ENCODE data around the gene PRMT5. TPM values are rescaled to one million over a fixed set of nuclear protein-coding genes. Genes with fewer than 3 reads are reported as not detected.
"Not testable (repeated sequence)": the region's sequence is repeated elsewhere in the genome, so short reads cannot be mapped to it uniquely, and the experiment has no call there.

The PRMT5 gene
- total RNA-seq, 1 donor from 2014 or later: 59.0 TPM

GRCh38 chr14:22962061-22962676 lies 33.0 kb upstream of the PRMT5 start:
- peaks cover 3% of the 10 kb centered on the region for H3K4me1 ChIP-seq
- no peaks in the 10 kb centered on the region for H3K27me3 ChIP-seq (ENCODE audit: low read depth)

GRCh38 chr14:22955702-22956569 lies 26.8 kb upstream of the PRMT5 start:
- Histone ChIP-seq H3K9me3 (replicated peaks) (no peaks in the 10 kb centered on the region), H3K4me3 (peak overlapping the region; percentile 83), H3K27ac (replicated peaks) (peak overlapping the region; percentile 97), H3K27me3 (ENCODE audit: low read depth) (no peaks in the 10 kb centered on the region), H3K4me1 (peaks cover 23% of the 10 kb centered on the region), H3K36me3 (peaks cover 39% of the 10 kb centered on the region)
- intact Hi-C loops (cut with micrococcal nuclease): no loop called here
- TF ChIP-seq, protein P1, sequence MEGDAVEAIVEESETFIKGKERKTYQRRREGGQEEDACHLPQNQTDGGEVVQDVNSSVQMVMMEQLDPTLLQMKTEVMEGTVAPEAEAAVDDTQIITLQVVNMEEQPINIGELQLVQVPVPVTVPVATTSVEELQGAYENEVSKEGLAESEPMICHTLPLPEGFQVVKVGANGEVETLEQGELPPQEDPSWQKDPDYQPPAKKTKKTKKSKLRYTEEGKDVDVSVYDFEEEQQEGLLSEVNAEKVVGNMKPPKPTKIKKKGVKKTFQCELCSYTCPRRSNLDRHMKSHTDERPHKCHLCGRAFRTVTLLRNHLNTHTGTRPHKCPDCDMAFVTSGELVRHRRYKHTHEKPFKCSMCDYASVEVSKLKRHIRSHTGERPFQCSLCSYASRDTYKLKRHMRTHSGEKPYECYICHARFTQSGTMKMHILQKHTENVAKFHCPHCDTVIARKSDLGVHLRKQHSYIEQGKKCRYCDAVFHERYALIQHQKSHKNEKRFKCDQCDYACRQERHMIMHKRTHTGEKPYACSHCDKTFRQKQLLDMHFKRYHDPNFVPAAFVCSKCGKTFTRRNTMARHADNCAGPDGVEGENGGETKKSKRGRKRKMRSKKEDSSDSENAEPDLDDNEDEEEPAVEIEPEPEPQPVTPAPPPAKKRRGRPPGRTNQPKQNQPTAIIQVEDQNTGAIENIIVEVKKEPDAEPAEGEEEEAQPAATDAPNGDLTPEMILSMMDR (IDR thresholded peaks at IDR 0.05; ENCODE audit: borderline replicate concordance): no peak
- no peak for DNase-seq

More at GRCh38 chr14:22962061-22962676, 33.0 kb upstream of the PRMT5 start:
- DNase-seq: no peak
- H3K36me3 ChIP-seq: no peaks in the 10 kb centered on the region
- intact Hi-C loops (cut with micrococcal nuclease): no loop called here
- no peaks in the 10 kb centered on the region for H3K9me3 ChIP-seq (replicated peaks)
- H3K27ac ChIP-seq (replicated peaks): no peak overlapping the region
- no peak overlapping the region for H3K4me3 ChIP-seq
- TF ChIP-seq, protein P1 (IDR thresholded peaks at IDR 0.05; ENCODE audit: borderline replicate concordance): no peak

DNA sequence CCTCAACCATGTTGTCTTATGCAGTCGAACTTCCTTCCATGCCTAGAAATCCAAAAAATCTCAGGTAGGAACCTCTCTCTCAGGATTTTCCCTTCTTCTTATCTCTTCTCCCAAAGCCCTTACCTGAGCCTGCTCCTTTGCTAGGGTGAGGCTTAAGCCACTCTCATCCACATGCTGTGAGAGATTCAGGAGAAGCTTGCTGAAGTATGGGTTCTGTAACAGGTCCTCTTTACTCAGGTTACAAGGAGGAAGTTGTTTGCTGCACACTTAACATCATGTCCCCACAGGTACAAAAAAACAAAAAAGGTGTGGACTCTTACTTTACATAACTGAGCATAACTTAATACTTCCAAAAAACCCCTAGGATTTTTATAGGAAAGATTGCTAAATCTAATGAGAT lies 23.2 kb upstream of the PRMT5 start:
- no peak overlapping the region for H3K4me3 ChIP-seq
- no peaks in the 10 kb centered on the region for H3K27me3 ChIP-seq (ENCODE audit: low read depth)
- no peak overlapping the region for H3K27ac ChIP-seq (replicated peaks)
- H3K4me1 ChIP-seq: peaks cover 22% of the 10 kb centered on the region
- H3K9me3 ChIP-seq (replicated peaks): no peaks in the 10 kb centered on the region
- TF ChIP-seq, protein P1 (IDR thresholded peaks at IDR 0.05; ENCODE audit: borderline replicate concordance): no peak
- peaks cover 71% of the 10 kb centered on the region for H3K36me3 ChIP-seq
- intact Hi-C loops (cut with micrococcal nuclease): no loop called here
- no peak for DNase-seq

DNA sequence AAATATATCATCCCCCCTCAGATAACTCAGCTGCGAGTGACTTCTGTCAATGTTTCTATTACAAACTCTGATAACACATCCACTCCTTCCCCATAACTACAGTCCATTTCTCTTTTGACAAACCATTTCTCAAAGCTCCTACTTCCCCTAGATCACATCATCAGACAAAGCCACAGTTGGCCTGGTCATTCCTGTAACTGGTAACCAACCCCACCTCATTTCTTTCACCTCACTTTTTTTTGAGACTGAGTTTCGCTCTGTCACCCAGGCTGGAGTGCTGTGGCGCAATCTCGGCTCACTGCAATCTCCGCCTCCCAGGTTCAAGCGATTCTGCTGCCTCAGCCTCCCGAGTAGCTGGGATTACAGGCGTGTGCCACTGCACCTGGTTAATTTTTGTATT lies 22.6 kb upstream of the PRMT5 start:
- intact Hi-C loops (cut with micrococcal nuclease); DNase-seq; H3K27ac ChIP-seq (replicated peaks); H3K9me3 ChIP-seq (replicated peaks); H3K4me3 ChIP-seq; H3K27me3 ChIP-seq (ENCODE audit: low read depth): not testable (repeated sequence)
- peaks cover 18% of the 10 kb centered on the region for H3K4me1 ChIP-seq
- peaks cover 77% of the 10 kb centered on the region for H3K36me3 ChIP-seq

DNA sequence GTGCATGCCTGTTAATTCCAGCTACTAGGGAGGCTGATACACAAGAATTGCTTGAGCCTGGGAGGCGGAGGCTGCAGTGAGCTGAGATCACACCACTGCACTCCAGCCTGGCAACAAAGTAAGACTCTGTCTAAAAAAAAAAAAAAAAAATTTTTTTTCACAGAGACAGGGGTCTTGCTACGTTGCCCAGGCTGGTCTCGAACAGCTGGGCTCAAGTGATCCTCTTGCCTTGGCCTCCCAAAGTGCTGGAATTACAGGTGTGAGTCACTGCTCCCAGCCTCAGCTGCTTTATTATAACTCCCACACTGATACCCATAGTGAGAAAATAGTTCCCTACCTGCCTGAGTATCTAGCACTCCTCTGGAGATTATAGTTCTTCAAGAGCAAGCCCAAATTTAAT lies 16.5 kb upstream of the PRMT5 start:
- intact Hi-C loops (cut with micrococcal nuclease): no loop called here
- no peaks in the 10 kb centered on the region for H3K4me1 ChIP-seq
- no peak overlapping the region for H3K27ac ChIP-seq (replicated peaks)
- TF ChIP-seq, protein P1 (IDR thresholded peaks at IDR 0.05; ENCODE audit: borderline replicate concordance): no peak
- no peak for DNase-seq
- no peaks in the 10 kb centered on the region for H3K9me3 ChIP-seq (replicated peaks)
- no peak overlapping the region for H3K4me3 ChIP-seq
- no peaks in the 10 kb centered on the region for H3K27me3 ChIP-seq (ENCODE audit: low read depth)
- H3K36me3 ChIP-seq: peaks cover 65% of the 10 kb centered on the region

DNA sequence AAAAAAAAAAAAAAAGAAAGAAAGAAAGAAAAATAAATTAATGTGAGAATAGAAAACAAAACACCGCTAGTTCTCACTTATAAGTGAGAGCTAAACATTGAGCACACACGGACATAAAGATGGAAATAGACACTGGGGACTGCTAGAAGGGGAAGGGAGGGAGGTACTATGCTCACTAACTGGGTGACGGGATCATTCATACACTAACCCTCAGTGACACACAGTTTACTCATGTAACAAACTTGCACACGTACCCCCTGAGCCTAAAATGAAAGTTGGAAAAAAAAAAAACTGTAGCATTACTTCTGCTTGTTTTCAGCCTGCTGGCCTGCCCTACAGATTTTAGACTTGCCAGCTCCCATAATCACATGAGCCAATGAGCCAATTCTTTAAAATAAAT lies 10.5 kb upstream of the PRMT5 start:
- Histone ChIP-seq H3K4me3 (no peak overlapping the region), H3K36me3 (peaks cover 14% of the 10 kb centered on the region), H3K27me3 (ENCODE audit: low read depth) (no peaks in the 10 kb centered on the region), H3K9me3 (replicated peaks) (no peaks in the 10 kb centered on the region), H3K4me1 (no peaks in the 10 kb centered on the region), H3K27ac (replicated peaks) (no peak overlapping the region)
- intact Hi-C loops (cut with micrococcal nuclease): no loop called here
- DNase-seq: no peak
- TF ChIP-seq, protein P1 (IDR thresholded peaks at IDR 0.05; ENCODE audit: borderline replicate concordance): no peak

All from left ventricle myocardium inferior (tissue), 1 donor.